BE2C (cell line): Measurements from ENCODE around the gene SUPT4H1.

Experiments used
- DNase-seq: peaks from one replicate; pipeline ENCODE4 v3.0.0-alpha.2; 2020
- H3K27me3 ChIP-seq: fragments of 250-450 bp; sonication (Bioruptor Pico); 2 replicates; pipeline ENCODE4 v1.5.1; 2020; ENCODE audit warnings: mild to moderate bottlenecking
- H3K36me3 ChIP-seq: fragments of 250-450 bp; sonication (Bioruptor Pico); 2 replicates; pipeline ENCODE4 v1.5.1; 2020; ENCODE audit warnings: mild to moderate bottlenecking
- H3K4me1 ChIP-seq: fragments of 250-450 bp; sonication (Bioruptor Pico); 2 replicates; pipeline ENCODE4 v1.5.1; 2020
- H3K4me3 ChIP-seq: 2 replicates; pipeline ENCODE4 v1.5.1; 2011; ENCODE audit warnings: low read depth, low read length
- H3K9me3 ChIP-seq: fragments of 250-450 bp; sonication (Bioruptor Pico); 2 replicates; pipeline ENCODE4 v1.5.1; 2020
- TF ChIP-seq, protein P1 (sequence below): IDR thresholded peaks from 2 replicates; pipeline ENCODE4 v1.5.1; 2012; ENCODE audit warnings: mild to moderate bottlenecking, low read depth, low read length

The SUPT4H1 gene

GRCh38 chr17:58325976-58326468 is 26.0 kb downstream of the SUPT4H1 start:
- Histone ChIP-seq H3K9me3 (no peaks in the 10 kb centered on the region), H3K4me1 (peaks cover 11% of the 10 kb centered on the region), H3K36me3 (no peaks in the 10 kb centered on the region), H3K27me3 (no peaks in the 10 kb centered on the region), H3K4me3 (no peak overlapping the region)
- TF ChIP-seq, protein P1, sequence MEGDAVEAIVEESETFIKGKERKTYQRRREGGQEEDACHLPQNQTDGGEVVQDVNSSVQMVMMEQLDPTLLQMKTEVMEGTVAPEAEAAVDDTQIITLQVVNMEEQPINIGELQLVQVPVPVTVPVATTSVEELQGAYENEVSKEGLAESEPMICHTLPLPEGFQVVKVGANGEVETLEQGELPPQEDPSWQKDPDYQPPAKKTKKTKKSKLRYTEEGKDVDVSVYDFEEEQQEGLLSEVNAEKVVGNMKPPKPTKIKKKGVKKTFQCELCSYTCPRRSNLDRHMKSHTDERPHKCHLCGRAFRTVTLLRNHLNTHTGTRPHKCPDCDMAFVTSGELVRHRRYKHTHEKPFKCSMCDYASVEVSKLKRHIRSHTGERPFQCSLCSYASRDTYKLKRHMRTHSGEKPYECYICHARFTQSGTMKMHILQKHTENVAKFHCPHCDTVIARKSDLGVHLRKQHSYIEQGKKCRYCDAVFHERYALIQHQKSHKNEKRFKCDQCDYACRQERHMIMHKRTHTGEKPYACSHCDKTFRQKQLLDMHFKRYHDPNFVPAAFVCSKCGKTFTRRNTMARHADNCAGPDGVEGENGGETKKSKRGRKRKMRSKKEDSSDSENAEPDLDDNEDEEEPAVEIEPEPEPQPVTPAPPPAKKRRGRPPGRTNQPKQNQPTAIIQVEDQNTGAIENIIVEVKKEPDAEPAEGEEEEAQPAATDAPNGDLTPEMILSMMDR, result no peak
- no peak for DNase-seq

DNA sequence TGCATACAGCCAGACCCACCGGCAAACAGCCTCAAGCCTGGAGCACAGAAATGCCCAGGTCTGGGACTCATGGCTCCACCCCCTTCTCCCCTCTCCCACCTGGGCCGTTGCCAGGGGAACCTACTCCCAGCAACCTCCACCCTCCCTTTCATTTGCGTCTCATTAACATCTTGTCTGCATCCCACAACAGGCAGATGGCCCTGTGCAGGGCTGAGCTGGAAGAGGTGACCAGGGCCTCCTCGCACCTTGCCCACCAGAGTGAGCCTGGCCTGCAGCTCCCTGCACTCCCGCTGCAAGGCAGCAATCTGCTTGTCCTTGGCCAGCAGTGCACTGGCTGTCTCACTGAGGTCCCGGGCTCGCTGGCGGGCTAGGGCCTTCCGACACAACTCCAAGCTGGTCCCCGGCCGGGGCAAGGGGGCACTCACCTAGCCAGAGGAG is 26.7 kb downstream of the SUPT4H1 start:
- Histone ChIP-seq H3K4me1 (peaks cover 11% of the 10 kb centered on the region), H3K9me3 (no peaks in the 10 kb centered on the region), H3K4me3 (no peak overlapping the region), H3K36me3 (no peaks in the 10 kb centered on the region), H3K27me3 (no peaks in the 10 kb centered on the region)
- TF ChIP-seq, protein P1, result no peak
- peak; percentile 36 for DNase-seq

GRCh38 chr17:58324409-58325288 is 27.4 kb downstream of the SUPT4H1 start:
- peaks cover 11% of the 10 kb centered on the region for H3K4me1 ChIP-seq
- TF ChIP-seq, protein P1, result no peak
- peak overlapping the region; percentile 64 for H3K4me3 ChIP-seq
- no peaks in the 10 kb centered on the region for H3K9me3 ChIP-seq
- no peaks in the 10 kb centered on the region for H3K27me3 ChIP-seq
- peak; percentile 71 for DNase-seq
- no peaks in the 10 kb centered on the region for H3K36me3 ChIP-seq

DNA sequence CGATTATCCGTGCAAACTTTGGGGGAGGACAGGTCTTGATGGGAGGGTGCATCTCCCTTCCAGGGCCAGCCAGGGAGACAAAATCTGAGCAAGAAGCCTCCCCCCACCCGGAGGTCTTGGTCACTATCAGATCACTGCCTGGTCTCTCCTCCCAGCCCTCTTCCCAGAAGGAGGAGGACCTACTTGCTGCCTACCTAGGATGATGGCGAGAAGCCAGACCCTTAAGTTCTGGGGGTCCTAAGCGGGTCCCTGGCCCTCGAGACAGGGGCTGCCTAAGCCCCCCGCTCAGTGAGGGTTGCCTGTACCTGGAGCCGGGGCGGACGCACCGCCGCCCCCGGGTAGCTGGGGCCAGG is 28.0 kb downstream of the SUPT4H1 start:
- peaks cover 8% of the 10 kb centered on the region for H3K4me1 ChIP-seq
- no peak for DNase-seq
- H3K36me3 ChIP-seq, result no peaks in the 10 kb centered on the region
- H3K27me3 ChIP-seq, result no peaks in the 10 kb centered on the region
- no peaks in the 10 kb centered on the region for H3K9me3 ChIP-seq
- H3K4me3 ChIP-seq, result peak overlapping the region; percentile 64
- TF ChIP-seq, protein P1, result no peak

GRCh38 chr17:58323366-58324055 is 28.5 kb downstream of the SUPT4H1 start:
- TF ChIP-seq, protein P1, result no peak
- no peak for DNase-seq
- H3K9me3 ChIP-seq, result no peaks in the 10 kb centered on the region
- H3K4me1 ChIP-seq, result peaks cover 3% of the 10 kb centered on the region; the same call in 1 of the 2 replicates
- no peaks in the 10 kb centered on the region for H3K36me3 ChIP-seq
- no peaks in the 10 kb centered on the region for H3K27me3 ChIP-seq
- peak overlapping the region; percentile 64 for H3K4me3 ChIP-seq
